ENCODE results near the gene TPRG1.

The TPRG1 gene

DNA sequence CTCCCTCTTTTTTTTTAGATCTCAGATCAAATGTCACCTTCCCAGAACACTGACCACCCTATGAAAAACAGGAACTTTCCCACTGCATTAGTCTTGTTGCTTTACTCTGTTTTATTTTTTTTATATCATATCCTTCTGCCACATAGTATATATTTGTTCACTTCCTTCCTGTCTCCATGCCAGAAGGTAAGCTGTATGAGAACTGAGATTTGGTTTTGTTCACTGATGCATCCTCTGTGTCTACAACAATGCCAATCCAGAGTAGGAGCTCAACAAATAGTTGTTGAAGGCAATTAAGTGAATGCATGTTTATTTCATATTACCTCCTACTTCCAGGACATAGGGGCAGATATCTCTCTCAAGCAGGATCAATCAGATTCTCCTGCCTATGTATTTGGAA is 114.4 kb downstream of the TPRG1 start:
- DNase-seq = no peak

DNA sequence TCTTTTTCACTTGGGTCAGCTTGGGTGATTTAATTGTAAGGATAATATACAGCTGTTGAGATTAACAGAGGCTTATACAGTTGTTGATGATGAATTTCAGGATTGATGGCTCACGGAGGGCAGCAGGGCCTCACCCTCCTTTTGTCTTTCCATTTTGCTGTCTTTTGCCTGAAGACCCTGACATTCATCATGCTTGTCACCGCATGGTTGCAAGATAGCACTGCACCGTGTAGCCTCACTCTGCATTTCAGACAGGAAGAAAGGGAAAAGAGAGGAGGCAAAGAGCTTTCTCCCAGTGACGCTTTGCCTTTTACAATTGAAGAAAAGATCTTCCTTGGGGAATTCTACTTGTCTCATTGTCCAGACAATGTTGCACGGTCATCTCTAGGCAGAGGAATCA is 115.1 kb downstream of the TPRG1 start:
- no peak for DNase-seq

DNA sequence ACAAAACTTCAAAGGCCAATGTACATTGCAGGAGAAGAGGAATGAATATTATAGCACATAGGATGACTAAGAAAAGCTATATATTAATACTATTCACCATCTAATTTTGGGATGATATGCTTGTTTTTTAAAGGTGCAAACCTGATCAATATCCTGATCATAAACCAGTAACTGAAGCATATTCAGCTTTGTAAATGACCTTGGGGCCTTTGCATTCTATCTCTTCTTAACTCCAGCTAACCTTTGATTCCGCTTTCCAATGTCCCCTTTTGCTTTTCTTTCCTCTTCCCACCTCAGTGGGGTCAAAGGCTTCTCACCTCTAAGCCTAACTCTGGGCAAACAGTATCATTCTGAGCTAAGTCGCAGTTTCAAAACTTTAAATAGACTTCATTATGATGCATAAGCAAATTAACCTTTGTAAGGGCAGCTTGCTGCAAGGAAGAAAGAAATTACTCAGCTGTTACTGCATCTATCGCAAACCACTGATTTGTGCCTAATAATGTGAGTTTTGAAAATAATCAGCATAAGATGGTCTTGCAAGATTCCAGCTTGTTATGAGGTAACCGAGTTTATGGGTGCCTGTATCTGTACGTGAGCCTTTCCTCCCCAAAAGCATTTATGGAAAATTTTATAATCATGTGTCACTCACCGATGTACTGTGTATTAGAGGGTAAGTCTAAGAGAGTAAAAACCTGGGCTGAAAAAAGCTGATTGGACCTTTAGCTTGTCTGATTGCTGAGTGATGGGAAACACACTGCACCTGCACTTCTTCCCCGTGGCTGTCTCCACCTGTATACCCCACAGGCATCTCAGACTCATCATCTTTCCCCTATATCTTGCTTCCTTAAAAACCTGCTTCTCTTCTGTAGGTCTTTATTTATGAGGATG is 116.8 kb downstream of the TPRG1 start:
- DNase-seq = no peak

DNA sequence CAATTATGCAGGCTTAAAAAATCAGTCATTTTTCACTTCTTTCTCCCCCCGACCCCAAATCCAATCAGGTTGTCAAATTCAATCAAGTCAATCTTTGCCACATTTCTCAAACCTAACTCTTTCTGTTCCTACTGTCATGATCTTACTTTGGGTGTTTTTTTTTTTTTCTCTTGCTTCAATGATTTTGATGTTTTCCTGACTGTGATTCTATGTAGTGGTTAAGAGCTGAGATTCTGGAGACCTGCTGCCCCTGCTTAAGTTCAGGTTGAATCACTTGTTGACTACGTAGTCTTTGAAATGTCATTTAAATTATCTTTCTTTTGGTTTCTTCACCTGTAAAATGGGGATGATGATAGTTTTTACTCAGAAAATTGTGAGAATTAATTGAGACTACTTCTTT is 117.5 kb downstream of the TPRG1 start:
- DNase-seq = no peak

DNA sequence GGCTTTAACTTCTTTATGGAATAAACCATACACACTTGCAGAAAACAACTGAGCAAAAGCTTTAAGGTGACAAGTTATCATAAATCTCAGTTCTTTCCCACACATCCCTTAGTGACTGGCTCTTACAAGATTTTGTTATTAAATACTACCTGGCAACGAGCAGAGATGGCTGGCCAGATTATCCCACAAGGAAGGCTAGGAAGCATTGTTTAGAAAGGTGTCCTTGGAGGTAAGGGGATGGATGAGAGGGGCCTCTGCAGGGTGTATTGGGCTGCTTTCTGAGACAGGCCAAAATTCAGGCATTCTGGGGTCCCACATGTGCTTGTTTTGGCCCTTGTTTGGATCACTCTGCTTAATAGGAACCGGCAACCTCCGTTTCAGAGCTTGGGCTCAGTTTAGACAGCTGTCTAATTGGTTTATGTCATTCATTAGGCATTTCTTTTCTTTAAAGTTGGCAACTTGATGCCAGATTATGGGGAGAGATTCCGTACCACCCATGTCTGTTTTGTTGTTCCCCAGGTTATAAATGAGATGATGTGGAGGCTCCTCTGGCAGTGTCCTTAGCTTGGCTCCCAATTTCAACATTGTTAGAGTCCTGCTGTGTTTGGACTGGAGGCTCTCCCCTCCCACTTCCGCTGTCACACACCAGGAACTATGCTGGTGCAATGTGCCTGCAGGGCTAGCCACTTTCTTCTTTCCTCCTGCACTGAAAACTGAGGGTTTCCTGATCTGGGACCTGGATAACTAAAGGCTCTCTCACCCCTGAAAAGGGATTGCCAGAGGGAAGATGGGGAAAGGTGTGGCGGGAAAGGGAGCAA is 121.1 kb downstream of the TPRG1 start:
- DNase-seq = no peak

DNA sequence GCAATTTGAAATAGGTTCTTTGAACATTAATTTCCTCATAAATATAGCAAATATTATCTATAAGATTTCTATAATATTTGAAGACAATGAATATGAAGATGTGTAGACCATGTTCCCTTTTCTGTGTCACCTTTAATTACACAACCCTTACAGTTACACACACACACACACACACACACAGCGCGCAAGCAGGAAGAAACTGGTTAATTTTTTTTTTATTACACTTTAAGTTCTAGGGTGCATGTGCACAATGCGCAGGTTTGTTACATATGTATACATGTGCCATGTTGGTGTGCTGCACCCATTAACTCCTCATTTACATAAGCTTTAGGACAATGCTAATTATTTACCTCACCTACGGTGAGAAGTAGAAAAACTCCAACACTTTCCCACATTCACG is 122.9 kb downstream of the TPRG1 start:
- DNase-seq = no peak

DNA sequence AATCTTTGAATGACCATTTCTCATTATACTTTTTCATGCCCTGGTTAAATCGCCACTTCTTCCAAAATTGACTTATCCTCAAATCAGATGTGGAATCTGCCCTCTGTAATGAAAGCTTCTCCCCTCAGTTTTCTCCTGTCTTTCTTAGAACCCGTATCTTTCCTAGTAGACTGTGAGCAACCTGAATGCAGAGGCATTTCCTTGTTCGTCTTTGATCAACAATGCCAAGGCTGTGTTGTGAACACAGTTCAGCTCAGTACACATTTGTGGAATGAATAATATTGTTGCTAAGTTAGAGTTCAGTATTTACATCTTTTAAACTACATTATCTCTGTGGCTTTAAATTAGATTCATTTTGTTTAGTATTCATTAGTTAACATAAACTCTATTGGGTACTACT is 123.3 kb downstream of the TPRG1 start:
- DNase-seq = no peak

DNA sequence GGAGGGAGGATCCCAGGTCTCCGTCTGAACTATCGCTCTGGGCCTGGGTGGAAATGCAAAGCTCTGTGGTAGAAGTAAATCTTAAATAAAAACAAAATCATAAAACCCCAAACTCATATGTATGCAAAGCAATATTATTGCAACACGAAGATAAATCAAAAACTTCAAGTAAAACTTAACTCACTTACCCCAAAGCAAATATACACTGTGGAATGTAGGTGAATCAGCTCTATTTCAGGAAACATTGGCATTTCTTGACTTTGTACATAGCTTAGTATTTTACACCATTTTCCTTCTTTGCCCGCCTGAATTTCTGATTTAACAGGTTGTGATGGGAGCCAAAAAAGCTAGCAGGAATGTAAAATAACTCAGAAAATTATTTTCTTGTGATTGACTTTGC is 126.2 kb downstream of the TPRG1 start:
- no peak for DNase-seq

DNA sequence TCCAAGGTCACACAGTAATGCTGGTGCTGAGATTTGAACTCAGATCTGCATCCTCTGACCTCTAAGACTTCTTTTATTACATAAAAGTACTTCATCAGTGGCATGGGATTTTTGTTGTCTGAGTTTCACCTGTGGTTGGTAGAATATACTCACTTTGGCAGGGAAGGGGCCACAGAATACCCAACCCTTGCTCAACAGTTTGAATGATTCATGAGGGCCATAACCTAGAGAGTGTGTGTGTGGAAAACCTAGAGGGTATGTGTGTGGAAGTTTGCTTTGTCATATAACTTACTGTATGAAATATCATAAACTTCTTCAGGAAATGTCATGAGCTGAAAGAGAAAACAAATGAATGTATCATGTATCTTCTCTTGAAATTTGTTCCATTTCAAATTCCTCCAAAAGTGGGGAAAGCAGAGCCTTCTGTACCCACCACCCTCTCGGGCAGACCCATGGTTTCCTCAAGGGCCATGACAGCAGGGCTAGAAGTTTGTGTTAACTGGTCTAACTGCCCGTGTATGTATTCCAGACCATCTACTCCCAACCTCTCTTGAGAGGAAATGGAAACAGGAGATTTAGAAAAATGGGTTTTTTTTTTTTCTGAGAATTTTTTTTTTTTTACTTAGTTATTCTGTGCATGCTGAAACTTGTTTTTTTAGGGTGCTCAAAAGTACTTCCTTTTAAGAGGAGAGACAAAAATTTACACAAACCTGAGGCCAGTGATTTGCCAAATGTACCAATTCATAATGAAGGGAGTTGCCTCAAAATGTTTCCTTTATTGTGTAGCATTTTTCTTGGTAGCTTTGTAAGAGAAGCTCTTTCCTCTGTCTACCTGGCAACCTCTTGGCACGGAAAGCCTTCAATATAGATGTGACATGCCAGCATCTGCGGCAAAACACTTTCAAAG is 127.0 kb downstream of the TPRG1 start:
- no peak for DNase-seq

DNA sequence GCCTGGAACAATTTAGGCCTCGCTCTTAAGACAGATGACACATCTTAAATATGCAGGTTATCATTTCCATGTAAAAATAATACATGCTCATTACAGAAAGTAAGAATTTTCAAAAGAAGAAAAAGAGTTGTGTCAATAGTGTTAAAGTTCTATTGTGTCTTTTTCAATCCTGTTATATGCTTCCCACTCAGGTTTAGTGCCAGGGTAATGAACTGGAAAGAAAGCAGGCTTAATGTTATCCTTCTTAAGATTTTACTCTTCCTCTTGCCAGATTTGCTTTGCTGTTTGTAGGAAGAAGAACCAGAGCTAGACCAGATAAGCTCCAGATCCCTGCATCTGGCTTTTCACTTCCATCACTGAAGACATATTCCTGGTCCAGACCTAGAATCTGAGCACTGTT is 128.6 kb downstream of the TPRG1 start:
- no peak for DNase-seq

DNA sequence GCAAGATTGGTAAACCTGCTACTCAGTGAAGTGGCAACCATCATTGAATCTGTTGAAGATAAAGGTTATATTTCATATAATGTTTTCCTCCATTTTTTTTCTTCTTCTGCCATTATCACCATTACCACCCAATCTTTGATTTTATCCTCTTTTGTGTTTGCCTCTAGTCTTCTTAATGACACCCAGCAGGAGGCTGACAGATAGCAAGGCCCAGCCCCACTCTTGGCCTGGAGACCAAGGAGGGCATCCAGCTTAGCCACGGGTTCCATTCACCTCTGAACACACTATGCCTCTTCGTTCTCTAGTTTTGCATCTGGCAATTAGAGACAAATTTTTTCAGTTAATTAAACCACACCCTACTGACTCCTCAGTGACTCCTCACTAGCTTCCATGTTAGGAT is 129.7 kb downstream of the TPRG1 start:
- DNase-seq = no peak

DNA sequence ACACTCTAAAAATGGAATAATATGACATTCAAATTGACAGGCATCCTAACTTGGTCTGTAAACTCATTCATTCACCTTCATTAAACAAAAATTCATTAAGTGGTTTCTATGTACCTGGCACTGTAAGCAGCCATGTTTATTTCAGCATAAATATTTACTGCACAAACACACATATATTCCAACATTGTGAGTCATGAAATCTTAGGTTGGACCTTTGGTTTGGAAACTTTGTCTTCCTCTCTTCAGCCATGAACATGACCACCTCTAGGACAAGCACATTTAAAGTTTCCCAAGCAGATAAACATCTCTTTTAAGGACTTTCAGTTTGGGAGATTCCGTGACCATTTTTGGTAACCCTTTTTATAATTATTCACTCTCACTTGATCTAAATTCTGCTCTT is 131.8 kb downstream of the TPRG1 start:
- DNase-seq = no peak

DNA sequence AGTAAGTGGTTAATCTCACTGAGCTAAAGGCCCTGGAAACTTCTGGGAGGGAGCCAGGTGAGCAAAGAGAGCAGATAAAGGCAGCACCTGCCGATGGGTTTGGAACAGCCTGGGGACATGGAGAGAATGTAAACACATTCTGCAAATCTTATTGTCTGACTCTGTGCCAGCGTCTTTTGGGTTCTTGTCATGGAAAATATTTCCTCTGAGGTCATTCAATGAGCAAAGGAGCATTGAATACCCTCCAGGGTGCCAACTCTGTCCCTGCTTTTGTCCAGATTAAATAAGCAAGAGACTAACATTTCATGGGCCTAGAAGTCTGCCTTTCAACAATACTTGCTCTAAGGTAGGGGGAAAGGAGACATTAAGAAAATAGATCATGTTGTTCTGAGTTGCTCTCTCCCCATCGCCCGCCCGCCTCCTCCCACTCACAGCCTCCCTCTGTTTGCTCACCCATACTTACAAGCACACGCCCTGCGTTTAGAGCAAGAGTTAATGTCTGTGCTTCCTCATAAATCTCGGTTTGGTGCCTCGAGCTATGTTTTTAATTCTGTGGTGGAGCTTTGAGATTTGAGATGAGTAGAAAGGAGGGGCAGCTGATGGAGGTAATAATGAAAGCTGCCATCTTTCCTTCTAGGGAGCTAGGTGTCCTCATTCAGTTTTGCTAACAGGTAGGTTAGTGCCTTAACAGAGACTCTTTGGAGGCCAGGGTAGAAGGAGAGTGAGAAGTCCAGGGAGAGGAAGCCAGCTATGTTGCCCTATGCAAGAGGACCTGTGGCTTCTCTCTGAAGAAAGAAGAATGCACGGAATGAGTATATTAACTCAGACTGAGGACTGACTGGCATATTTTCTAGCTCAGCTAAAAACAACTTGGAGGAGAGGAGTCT is 132.9 kb downstream of the TPRG1 start:
- peak; percentile 65 for DNase-seq

DNA sequence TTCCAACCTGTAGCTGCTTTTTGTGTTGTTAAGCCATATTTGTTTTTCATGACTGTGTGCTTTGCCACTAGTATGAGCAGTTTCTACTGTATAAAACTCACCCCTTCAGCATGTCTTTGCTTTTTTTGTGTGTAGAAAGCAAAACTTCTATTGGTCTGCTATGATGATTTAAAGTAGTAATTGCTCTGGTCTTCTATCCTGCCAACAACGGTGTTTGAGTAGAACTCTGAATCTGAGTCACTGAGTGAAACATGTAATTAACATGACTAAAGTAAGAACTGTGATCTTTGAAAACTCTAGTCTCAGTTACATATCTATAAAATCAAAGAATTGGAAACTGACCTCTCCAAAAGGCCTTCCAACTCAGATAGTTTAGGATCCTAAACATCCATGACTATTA is 133.6 kb downstream of the TPRG1 start:
- no peak for DNase-seq

DNA sequence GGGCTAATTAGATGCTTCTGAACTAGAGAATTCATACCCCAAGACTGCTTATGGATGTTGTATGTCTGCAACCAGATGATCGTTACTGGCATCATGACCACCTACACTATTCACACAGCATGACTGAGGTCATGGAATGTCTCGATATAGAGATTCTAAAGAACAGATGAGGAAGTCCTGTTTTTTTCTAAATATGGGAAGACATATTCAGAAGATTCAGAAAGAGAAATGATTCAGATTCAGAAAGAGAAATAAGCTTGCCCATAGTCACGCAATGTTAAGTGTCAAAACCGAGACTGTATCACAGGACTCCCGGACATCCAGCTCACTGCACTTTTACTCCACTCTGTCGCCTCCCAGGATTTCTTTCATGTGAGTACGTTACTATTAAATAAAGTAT is 136.2 kb downstream of the TPRG1 start:
- no peak for DNase-seq

DNA sequence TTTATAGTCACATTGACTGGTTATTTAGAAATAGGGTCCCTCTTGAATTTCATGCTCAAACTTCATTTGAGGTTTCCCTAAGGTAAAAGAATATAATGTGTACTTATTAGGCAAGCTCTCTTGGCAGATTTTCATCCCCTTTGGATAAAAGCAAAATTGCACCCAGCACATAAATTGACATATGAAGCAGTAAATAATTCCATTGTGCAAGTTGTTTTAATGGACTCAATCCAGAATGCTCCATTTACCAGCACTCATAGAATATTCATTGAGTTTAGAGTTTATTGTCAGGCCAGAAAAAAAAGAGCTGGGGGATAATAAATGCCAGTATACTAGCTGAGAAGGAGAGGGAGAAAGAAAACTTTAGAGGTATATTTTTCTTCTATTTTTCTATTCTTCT is 136.8 kb downstream of the TPRG1 start:
- DNase-seq = no peak

DNA sequence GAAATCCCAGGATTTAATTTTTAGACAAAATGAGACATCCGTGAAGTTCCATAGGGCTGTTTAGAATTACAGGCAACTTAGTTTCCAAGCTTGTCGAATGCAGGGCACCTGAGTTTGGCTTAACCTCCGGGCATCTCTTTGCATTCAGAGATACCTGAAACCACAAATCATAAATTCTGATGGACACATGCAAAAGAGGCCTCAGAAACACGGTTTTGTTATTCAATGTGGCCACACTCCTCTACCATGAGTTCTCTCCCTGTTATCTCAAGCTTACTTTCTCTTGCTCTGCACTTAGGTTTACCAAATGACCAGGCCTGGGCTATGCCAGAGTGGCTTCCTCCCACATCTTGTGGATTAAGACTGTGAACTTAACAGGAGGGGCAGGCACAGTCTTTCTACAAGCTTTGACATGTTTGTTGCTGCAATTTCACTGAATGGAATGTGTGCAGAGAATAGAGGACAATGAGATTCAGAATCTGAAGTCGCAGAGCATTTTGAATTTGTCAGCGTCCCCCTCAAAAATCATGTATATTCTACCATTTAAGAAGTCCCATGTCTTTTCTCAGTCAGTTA is 137.7 kb downstream of the TPRG1 start:
- no peak for DNase-seq

DNA sequence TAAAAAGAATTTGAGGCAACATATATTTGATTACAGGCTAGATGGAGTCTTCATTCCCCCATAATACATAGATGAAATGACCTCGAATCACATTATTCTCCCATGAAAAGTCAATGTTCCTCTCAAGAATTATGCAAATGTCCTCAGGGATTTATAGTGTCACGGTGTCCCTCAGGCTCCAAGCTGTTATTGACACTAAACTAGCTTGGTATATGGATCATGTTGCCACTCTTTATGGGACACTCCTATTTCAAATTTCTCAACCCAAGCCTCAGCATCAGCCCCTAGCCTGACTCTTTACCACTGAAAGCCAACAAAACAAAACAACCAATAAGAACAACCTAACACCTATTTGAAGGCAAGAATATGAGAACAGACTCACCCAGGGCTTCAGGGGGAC is 139.8 kb downstream of the TPRG1 start:
- no peak for DNase-seq

DNA sequence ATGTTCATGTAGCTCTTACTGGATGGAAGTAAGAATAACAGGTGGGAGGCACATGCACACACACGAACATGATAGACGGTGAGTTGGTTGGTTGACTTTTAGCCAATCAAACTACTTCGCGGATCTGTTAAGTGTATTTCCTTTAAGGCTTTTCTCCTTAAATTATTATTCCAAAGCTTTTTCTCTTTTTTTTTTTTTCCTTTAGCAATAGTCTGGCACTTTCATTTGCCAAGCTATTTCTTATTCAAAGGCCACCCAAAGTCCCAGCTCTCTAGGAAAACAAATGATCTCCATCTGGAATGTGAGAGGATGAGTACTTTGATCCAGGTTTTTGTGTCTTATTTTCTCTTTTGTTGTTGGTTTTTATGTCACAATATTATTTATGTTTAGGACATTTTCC is 141.1 kb downstream of the TPRG1 start:
- no peak for DNase-seq

DNA sequence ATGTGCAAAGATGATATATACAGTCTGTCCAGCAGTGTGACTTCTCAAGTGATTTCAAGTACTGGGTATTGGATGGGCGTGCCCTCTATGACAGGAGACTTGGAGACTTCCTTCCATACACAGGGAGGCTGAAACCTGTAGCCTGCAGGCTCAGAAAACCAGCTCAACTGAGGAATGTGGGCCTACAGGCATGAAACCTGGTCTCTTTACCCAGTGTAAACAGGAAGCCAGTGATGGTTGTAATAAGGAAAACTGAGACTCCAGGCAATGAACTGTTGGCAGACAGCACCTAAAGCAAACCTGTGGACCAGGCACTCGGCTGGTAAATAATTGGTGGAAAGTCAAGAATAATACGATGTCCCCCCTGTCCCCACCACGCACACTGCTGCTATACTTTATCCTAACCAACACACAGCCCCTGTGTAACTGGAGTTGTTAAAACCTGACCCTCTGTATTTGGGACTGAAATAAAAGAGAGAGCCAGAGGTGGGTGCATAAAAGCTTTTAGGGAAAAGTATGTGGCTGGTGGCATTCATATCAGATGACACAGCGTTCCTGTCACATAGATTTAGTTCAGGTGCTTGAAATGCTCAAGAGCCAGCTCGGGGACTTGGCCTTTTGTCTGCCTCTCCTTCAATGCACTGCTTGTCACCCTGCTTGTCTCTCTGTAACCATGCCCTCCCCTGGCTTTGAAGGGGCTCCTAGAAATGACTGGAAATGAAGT is 144.7 kb downstream of the TPRG1 start:
- DNase-seq = peak; percentile 25 to 38

DNA sequence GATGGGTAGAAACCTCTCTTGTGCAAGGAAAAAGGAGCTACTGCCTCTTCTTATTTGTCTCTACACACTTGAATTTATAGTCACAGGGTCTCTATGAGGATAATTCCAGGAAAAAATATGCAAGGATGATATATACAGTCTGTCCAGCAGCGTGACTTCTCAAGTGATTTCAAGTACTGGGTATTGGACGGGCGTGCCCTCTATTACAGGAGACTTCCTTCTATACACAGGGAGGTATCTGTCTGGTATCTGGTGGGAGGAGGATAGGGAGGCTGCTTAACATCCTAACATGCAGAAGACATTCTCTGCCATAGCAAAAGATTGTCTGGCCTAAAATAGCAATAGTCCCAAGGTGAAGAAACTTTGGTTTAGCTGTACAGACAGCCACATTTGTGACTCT is 146.1 kb downstream of the TPRG1 start:
- peak; percentile 13 to 32 for DNase-seq
